GM18909 (cell line): ENCODE measurements around the gene TFB1M.

Source experiments
- ATAC-seq: cut with Tn5 transposase; IDR thresholded peaks from one replicate; pipeline ENCODE4 v1.9.1; 2021; ENCODE audit warnings: mild to moderate bottlenecking; ENCODE audit not compliant: unreplicated experiment, poor library complexity

The TFB1M gene

GRCh38 chr6:155267411-155267810, 46.9 kb downstream of the TFB1M start:
- ATAC-seq = no peak

- ATAC-seq = no peak
Measured at GRCh38 chr6:155265843-155266535, 48.3 kb downstream of the TFB1M start.

- ATAC-seq = no peak
Measured at GRCh38 chr6:155264693-155265320, 49.5 kb downstream of the TFB1M start.

- ATAC-seq = no peak
Measured at GRCh38 chr6:155263373-155264063, 50.8 kb downstream of the TFB1M start, which contains the start of gene CLDN20. CLDN20 (plus strand) TSS chr6:155264013; CDS start chr6:155275720, 11,707 bp downstream.

- no peak for ATAC-seq
Measured at GRCh38 chr6:155262655-155263054, 51.6 kb downstream of the TFB1M start.

GRCh38 chr6:155261111-155261900, 53.0 kb downstream of the TFB1M start:
- no peak for ATAC-seq

GRCh38 chr6:155260686-155261085, 53.6 kb downstream of the TFB1M start:
- peak; percentile 76 for ATAC-seq

- ATAC-seq = no peak
Measured at GRCh38 chr6:155259897-155260296, 54.4 kb downstream of the TFB1M start.

GRCh38 chr6:155259204-155259603, 55.1 kb downstream of the TFB1M start:
- no peak for ATAC-seq

- no peak for ATAC-seq
Measured at GRCh38 chr6:155257796-155258195, 56.5 kb downstream of the TFB1M start.

- no peak for ATAC-seq
Measured at GRCh38 chr6:155256122-155256795, 58.0 kb downstream of the TFB1M start.

GRCh38 chr6:155254139-155254538, 60.1 kb downstream of the TFB1M start:
- ATAC-seq = no peak

- ATAC-seq = no peak
Measured at GRCh38 chr6:155253337-155253736, 60.9 kb downstream of the TFB1M start.

GRCh38 chr6:155252581-155252980, 61.7 kb downstream of the TFB1M start:
- ATAC-seq = no peak

- ATAC-seq = no peak
Measured at GRCh38 chr6:155250701-155251381, 63.4 kb downstream of the TFB1M start.

- peak; percentile 49 for ATAC-seq
Measured at GRCh38 chr6:155248008-155249001, 66.0 kb downstream of the TFB1M start.

GRCh38 chr6:155247618-155248007, 66.7 kb downstream of the TFB1M start:
- ATAC-seq = no peak

- no peak for ATAC-seq
Measured at GRCh38 chr6:155246825-155247224, 67.5 kb downstream of the TFB1M start.
